OCI-LY3 (cell line): ENCODE data around the gene BCAS2.

ENCODE experiments used
- H2AFZ ChIP-seq: fragments of 200-600, 300-600 bp; shearing (Covaris generic); 2 replicates; pipeline ENCODE4 v1.6.0; 2014; ENCODE audit warnings: antibody characterized with exemption, low read depth, low read length
- H3K27ac ChIP-seq: fragments of 200-600, 300-600 bp; sonication (generic); 2 replicates; pipeline ENCODE4 v1.5.1; 2014; ENCODE audit warnings: mild to moderate bottlenecking, low read length, moderate library complexity, mixed read lengths
- H3K27me3 ChIP-seq: fragments of 200-600, 300-600 bp; sonication (generic); 2 replicates; pipeline ENCODE4 v1.6.1; 2014; ENCODE audit warnings: low read depth, low read length, mixed read lengths
- H3K36me3 ChIP-seq: fragments of 200-600, 300-600 bp; sonication (generic); replicated peaks from 2 replicates; pipeline ENCODE3; 2014; ENCODE audit warnings: low read depth, low read length, mixed read lengths
- H3K4me1 ChIP-seq: fragments of 300-600, 200-600 bp; sonication (generic); 2 replicates; pipeline ENCODE4 v1.6.1; 2014; ENCODE audit warnings: low read length, mixed read lengths
- H3K4me2 ChIP-seq: fragments of 200-600, 300-600 bp; sonication (generic); 2 replicates; pipeline ENCODE4 v1.6.1; 2014; ENCODE audit warnings: low read length, mixed read lengths
- H3K4me3 ChIP-seq: fragments of 300-600, 200-600 bp; sonication (generic); 2 replicates; pipeline ENCODE4 v1.5.1; 2014; ENCODE audit warnings: antibody characterized with exemption, mild to moderate bottlenecking, low read length, moderate library complexity
- H3K79me2 ChIP-seq: fragments of 300-600, 200-600 bp; shearing (Covaris generic); 2 replicates; pipeline ENCODE4 v1.6.1; 2014; ENCODE audit warnings: mild to moderate bottlenecking, low read length, mixed read lengths
- H3K9ac ChIP-seq: fragments of 300-600, 200-600 bp; shearing (Covaris generic); 2 replicates; pipeline ENCODE4 v1.6.0; 2014; ENCODE audit warnings: mild to moderate bottlenecking, low read length, moderate library complexity
- H3K9me3 ChIP-seq: fragments of 200-600, 300-600 bp; shearing (Covaris generic); 2 replicates; pipeline ENCODE4 v1.6.1; 2014; ENCODE audit warnings: low read length, mixed read lengths; ENCODE audit not compliant: insufficient read depth
- H4K20me1 ChIP-seq: fragments of 200-600, 300-600 bp; sonication (generic); 2 replicates; pipeline ENCODE4 v1.6.1; 2016; ENCODE audit warnings: low read length, mixed read lengths; ENCODE audit not compliant: insufficient read depth
- CTCF ChIP-seq: fragments of 200-600, 300-600 bp; sonication (generic); IDR thresholded peaks from 2 replicates; pipeline ENCODE4 v1.5.1; 2014; ENCODE audit warnings: antibody characterized with exemption, low read length, low read depth
- EZH2phosphoT487 ChIP-seq: fragments of 200-600 bp; shearing (Covaris generic); IDR thresholded peaks from 2 replicates; pipeline ENCODE4 v1.6.1; 2018; ENCODE audit warnings: antibody characterized with exemption, mixed run types, low read depth

Gene BCAS2

GRCh38 chr1:114581335-114582287, at the start of gene BCAS2:
TSS of gene BCAS2 (minus strand) at chr1:114581615. CDS start at chr1:114581591, 24 bp downstream.
- peaks cover 10% of the 10 kb centered on the region for H3K36me3 ChIP-seq
- H3K27ac ChIP-seq = peak within 1 kb of the TSS; percentile 54
- peak within 1 kb of the TSS; percentile 72 for H3K9ac ChIP-seq
- no peaks in the 10 kb centered on the region for H3K27me3 ChIP-seq
- H3K4me1 ChIP-seq = peaks cover 6% of the 10 kb centered on the region
- TF ChIP-seq EZH2phosphoT487 (no peak), CTCF (no peak)
- peak within 1 kb of the TSS; percentile 71 for H2AFZ ChIP-seq
- no peaks in the 10 kb centered on the region for H3K9me3 ChIP-seq
- no peaks in the 10 kb centered on the region for H4K20me1 ChIP-seq
- H3K4me2 ChIP-seq = peak within 1 kb of the TSS; percentile 94
- peak within 1 kb of the TSS; percentile 84 for H3K4me3 ChIP-seq
- H3K79me2 ChIP-seq = peaks cover 16% of the 10 kb centered on the region

GRCh38 chr1:114627107-114627506, 45.7 kb upstream of the BCAS2 start:
- no peaks in the 10 kb centered on the region for H3K27me3 ChIP-seq
- H2AFZ ChIP-seq = no peak overlapping the region
- no peak overlapping the region for H3K9ac ChIP-seq
- H3K4me2 ChIP-seq = no peak overlapping the region
- TF ChIP-seq EZH2phosphoT487 (no peak), CTCF (no peak)
- H3K27ac ChIP-seq = no peak overlapping the region
- H4K20me1 ChIP-seq = no peaks in the 10 kb centered on the region
- no peaks in the 10 kb centered on the region for H3K4me1 ChIP-seq
- H3K4me3 ChIP-seq = no peak overlapping the region
- H3K79me2 ChIP-seq = no peaks in the 10 kb centered on the region
- H3K36me3 ChIP-seq = no peaks in the 10 kb centered on the region
- no peaks in the 10 kb centered on the region for H3K9me3 ChIP-seq

- Histone ChIP-seq H3K27me3 (no peaks in the 10 kb centered on the region), H3K4me2 (no peak overlapping the region), H2AFZ (no peak overlapping the region), H3K9me3 (no peaks in the 10 kb centered on the region), H3K9ac (no peak overlapping the region), H3K36me3 (no peaks in the 10 kb centered on the region), H3K79me2 (no peaks in the 10 kb centered on the region), H3K4me3 (no peak overlapping the region), H4K20me1 (no peaks in the 10 kb centered on the region), H3K27ac (no peak overlapping the region), H3K4me1 (no peaks in the 10 kb centered on the region)
- no peak for TF ChIP-seq CTCF
- no peak for TF ChIP-seq EZH2phosphoT487
These were observed 41.9 kb upstream of the BCAS2 start for GRCh38 chr1:114623364-114623763.

- Histone ChIP-seq H4K20me1 (no peaks in the 10 kb centered on the region), H3K79me2 (no peaks in the 10 kb centered on the region), H3K9ac (no peak overlapping the region), H3K4me2 (no peak overlapping the region), H3K9me3 (no peaks in the 10 kb centered on the region), H3K4me3 (no peak overlapping the region), H3K4me1 (no peaks in the 10 kb centered on the region), H2AFZ (no peak overlapping the region), H3K36me3 (no peaks in the 10 kb centered on the region), H3K27me3 (no peaks in the 10 kb centered on the region), H3K27ac (no peak overlapping the region)
- peak; percentile 13; the same call in 1 of the 2 replicates for TF ChIP-seq CTCF
- no peak for TF ChIP-seq EZH2phosphoT487
These were observed 39.0 kb upstream of the BCAS2 start for GRCh38 chr1:114620419-114620818.
